ENCODE data around the gene VILL.
A peak's percentile ranks its signal among the peaks of the same experiment; 100 is the strongest.
"Not testable (repeated sequence)": the region's sequence is repeated elsewhere in the genome, so short reads cannot be mapped to it uniquely, and the experiment has no call there.

VILL gene

DNA sequence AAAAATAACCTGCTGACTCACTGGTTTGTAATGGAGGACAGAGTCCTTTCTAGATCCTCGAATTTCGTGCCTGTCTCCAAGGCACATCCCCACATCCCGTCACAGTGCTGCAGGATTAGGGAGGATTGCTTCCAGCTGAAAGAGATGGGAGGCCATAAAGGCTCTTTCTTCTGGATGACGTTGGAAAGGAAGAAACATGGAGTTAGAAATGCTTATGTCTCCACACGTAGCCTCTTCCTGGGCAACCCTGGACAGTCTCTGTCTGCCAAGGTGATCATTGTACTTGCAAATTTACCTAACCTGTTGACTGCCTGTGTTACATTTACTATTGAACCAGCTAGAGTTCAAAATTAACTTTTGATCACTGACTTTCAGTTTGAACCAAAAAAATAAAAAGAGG, 27.6 kb upstream of the VILL start:
- no peak for DNase-seq (ENCODE audit: low read depth in 1 of 2, low spot score in 1 of 2)

DNA sequence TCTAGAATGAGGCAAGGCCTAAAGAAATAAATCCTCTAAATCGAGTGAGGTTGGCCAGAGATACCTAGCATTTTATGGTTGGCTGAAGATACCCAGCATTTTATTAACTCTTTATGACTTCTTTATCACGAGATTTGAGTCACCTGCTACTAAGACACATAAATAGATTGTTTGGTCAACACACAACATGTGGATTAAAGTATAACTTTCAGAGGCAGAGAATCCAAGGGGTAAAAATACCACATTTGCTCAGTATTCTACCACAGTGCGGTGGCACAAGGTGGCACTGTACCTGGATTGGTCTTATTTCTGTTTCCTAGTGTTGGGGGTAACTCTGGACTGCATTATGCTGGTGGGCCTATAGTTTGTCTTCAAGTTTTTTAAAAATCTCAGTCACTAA, 27.0 kb upstream of the VILL start:
- DNase-seq (ENCODE audit: low read depth in 1 of 2, low spot score in 1 of 2): no peak

DNA sequence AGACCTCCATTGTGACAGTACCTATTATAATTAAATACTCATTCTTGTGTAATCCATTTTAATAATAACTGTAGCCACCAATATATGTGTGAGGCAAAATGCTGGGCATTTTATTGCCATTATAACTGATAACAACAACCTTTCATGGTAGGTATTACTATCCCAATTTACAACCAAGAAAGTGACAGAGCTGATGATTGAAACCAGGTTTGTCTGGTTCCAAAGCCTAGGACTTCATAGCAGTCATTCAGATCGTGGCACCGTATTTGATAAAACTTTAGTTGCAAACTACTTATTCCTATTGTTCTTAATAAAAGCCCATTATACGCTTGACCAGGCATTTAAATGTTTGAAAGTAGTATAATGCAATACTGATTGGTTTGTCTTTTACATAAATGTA, 26.4 kb upstream of the VILL start:
- DNase-seq (ENCODE audit: low read depth in 1 of 2, low spot score in 1 of 2): no peak

DNA sequence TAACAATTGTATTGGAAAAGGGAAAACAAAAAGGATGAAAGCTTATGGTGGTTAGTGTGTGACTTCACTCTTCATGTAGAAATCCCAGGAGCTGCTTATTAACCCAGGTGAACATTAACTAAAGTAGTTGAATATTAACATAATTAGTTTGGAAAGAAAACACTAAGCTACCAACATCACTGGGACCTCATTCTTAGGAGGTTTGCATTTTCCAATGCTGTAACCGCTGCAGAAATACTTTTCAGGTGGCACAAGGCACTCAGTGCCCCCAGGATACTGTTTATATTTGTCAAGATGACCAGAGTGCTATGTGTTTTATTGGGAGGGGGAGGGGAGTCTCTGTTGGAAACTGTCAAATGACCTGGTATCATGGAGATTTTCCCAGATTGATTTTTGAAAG, 25.9 kb upstream of the VILL start:
- no peak for DNase-seq (ENCODE audit: low read depth in 1 of 2, low spot score in 1 of 2)

DNA sequence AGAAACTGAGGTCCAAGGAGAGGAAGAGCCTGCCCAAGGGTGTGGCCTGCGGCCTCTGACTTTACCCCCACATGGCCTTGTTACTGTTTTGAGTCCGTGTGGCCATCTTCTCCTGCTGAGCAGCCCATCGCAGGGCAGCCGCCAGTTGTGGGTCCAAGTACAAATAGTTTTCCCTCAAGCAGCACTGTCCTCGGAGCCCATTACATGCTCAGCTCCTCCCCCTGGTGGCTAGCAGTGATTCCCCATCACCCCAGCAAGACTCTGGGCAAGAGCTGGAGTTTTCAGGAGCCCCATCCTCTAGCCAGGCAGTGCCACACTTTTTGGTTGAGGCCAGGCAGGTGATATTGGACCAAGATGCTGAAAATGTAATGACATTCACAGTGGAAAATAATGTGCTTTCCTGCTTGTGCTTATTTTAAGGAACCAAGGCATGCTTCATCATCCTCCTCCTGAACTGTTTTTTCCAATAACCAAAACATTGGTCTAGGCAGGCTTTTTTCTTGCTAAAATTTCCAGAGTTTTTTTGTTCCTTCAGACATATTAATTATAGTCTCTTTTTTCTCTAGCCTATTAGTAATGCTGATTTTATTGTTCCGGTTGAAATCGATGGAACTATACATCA, 23.2 kb upstream of the VILL start:
- peak; percentile 27 to 35 for DNase-seq (ENCODE audit: low read depth in 1 of 2, low spot score in 1 of 2)

DNA sequence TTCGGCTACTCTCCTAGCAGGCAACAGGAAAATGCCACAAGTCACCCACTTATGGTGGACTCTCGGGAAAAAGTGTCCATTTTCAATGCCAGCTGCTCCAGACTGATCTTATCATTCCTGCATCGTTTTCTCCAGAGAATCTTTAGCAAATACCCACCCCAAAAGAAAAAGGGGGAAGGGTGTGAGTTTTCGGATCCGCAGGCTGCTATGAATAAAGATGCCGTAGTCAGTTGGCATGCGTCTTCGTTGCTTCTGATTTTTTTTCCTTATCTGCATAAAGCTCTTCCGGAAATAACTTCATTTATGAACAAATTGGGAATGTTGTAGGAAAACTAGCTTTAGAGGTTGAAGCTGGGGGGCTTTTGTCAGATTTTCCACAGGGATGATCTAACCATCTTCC, 22.4 kb upstream of the VILL start:
- no peak for DNase-seq (ENCODE audit: low read depth in 1 of 2, low spot score in 1 of 2)

DNA sequence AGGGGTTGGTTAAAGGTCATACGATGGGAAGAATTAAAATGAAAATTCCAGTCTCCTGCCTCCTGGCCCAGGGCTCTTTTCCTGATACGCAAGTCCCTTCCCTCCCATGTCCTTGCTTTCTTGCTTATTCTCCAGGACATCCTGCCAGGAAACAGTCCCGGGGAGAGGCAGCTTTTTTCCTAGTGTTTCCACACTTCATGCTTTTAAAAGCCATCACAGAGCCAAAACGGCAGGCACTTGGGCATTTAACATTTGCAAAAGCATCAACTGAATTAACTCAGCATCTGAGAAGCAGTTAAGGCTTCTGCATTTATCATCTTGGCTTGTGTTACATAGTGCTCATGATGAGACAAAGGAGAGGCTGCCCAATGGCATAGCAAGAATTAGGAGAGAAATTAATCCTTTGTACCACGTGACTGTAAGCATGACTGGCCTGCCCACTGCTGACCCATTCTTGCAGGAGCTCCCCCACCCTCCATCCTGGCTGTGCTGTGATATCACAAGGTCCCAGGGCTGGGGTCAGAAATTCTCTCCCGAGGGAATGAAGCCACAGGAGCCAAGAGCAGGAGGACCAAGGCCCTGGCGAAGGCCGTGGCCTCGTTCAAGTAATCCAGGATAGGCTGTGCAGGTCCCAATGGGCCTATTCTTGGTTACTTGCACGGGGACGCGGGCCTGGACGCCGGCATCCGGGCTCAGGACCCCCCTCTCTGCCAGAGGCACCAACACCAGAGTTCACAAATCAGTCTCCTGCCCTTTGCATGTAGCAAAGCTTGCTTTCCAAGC, 21.6 kb upstream of the VILL start:
- DNase-seq (ENCODE audit: low read depth in 1 of 2, low spot score in 1 of 2): no peak

DNA sequence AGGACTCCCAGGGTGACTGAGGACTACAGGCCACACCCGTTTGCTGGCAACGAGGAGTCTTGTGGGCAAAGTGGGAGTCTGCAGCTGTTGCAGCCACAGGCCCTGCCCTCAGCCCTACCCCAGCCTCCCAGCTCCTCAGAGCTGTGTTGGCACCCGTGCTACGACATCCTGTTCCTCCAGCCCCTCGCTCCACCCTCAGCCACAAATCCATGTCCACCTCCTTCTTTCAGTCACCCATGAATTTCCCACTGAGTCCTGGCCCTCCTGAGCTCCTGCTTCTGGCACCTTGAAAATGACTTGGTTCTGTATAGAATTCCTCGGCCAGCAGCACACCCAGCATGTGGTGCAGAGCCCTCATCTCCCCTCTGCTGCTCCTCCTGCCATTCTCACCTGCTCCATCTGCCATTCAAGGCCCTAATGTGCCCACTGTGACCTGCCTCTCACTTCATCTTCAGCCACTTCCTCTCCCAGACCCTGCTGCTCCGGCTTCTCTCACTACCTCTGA, 20.9 kb upstream of the VILL start:
- no peak for DNase-seq (ENCODE audit: low read depth in 1 of 2, low spot score in 1 of 2)

DNA sequence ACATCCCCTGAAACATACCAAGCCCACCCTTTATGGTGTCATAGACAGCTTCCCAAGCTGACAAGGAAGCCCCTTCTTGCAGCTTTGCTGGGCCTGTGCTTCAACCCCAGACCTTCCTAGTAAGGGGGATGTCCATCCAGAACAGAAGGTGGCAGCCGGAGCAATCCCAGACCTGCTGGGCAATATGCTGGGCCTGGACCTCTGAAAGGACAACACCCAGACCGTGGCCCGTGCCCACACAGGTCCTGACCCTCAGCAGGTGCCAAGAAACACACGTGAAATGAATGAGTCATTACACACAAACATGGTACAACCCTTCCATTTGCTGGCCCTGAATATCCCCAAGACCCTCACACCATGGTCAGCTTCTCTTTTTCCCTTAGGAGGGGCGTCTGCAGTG, 19.8 kb upstream of the VILL start:
- DNase-seq (ENCODE audit: low read depth in 1 of 2, low spot score in 1 of 2): no peak

DNA sequence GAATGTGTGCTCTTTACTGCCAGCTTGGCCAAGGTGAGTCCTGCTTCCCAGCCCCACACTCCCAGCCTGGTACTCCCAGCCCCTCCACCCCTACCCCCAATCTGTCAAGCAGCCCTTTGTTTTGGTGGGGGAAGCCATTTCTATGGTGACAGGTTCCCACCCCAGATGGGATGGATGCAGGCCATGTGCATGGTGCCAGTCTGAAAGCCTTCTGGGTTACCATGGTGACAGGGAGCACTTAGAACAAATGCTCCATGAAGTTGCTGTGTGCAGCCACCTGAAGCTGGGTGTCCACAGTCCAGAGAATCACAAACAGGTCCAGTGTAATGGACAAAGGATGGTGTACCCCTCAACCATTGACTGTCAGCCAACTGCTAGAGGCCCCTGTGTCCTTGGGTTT, 19.1 kb upstream of the VILL start:
- no peak for DNase-seq (ENCODE audit: low read depth in 1 of 2, low spot score in 1 of 2)

DNA sequence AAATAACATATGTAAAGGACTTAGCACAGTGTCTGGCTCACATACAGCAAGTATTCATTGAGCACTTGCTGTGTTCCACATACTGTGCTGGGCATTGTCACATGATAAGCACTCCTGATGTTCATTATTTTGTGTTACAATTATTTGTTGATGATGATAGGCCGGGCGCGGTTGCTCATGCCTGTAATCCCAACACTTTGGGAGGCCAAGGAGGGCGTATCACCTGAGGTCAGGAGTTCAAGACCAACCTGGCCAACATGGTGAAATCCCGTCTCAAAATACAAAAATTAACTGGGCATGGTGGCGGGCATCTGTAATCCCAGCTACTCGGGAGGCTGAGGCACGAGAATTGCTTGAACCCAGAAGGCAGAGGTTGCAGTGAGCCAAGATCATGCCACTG, 18.5 kb upstream of the VILL start:
- not testable (repeated sequence) for DNase-seq (ENCODE audit: low read depth in 1 of 2, low spot score in 1 of 2)

DNA sequence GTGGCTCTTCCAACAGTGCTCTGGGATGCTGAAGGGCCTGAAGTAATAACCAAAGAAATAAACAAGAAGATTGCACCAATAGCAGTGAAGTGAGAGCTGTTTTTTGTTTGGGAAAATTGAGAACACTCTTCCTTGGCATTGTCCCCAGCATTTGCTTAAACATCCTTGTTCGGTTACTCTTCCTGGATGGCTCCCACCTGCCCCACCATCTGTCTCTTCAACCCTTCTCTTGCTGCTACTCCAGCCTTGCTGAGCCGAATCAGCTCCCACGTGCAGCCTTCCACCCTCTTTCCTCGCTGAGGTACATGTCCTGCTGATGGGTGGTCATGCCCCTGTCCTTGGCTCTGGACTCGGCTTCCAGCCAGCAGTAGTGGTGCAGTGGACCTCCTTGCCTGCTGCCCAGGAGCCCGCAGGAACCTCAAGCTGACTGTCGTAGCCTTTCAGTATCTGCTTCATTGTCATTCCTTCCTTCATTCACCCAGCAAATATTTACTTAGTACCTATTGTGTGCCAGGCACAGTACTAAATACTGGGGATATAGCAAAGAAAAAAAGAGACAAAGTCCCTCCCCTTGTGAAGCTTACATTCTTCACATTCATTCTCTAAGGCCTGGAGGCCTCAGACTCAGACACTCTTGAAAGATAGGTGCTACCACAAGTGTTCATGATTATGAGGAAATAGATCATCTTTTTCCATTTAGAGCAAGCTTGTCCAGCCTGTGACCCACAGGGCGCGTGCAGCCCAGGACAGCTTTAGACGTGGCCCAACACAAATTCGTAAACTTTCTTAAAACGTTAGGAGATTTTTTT, 17.1 kb upstream of the VILL start:
- DNase-seq (ENCODE audit: low read depth in 1 of 2, low spot score in 1 of 2): no peak

DNA sequence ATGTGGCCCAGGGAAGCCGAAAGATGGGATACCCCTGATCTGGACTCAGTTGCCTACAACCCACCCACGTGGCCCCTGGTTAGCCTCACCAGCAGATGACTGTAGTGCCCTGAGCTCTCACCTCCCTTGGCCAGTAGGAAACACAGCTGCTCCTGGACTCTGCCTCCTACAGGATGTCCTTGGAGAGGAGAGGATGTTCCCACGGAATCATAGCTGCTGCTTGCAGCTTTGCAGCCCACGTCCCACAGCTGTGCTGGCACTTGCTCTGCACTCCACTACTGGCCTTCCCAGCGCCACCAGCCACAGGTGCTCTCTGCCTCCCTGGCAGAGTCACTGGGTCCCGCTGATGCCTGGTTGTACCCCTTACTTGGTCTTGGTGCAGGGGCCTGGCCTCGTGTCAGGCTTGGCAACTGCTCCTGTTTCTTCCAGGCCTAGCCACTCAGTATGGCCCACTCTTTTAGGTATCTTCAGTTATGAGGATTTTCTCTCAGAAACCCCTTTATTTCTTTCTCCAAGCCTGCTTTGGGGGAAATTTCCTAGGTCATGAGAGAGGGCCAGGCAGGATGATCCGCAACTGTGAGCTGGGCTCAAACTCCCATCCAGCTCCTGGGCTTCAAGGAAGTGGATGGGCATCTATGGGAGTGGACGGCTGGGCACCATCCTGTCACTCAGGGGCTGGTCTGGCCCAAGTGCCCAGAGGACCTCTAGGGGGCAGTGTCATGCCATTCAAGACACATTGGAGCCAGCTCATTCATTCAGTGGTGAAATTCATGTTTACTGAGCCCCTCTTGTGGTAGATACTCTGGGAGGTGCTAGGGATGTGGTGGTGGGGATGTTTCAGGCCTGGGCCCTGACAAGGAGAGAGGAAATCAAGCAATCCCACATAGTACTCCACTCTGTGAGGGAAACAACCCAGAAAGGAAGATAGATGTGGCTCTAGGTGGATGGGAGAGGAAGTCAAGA, 16.2 kb upstream of the VILL start:
- peak; percentile 36 to 45 for DNase-seq (ENCODE audit: low read depth in 1 of 2, low spot score in 1 of 2)

DNA sequence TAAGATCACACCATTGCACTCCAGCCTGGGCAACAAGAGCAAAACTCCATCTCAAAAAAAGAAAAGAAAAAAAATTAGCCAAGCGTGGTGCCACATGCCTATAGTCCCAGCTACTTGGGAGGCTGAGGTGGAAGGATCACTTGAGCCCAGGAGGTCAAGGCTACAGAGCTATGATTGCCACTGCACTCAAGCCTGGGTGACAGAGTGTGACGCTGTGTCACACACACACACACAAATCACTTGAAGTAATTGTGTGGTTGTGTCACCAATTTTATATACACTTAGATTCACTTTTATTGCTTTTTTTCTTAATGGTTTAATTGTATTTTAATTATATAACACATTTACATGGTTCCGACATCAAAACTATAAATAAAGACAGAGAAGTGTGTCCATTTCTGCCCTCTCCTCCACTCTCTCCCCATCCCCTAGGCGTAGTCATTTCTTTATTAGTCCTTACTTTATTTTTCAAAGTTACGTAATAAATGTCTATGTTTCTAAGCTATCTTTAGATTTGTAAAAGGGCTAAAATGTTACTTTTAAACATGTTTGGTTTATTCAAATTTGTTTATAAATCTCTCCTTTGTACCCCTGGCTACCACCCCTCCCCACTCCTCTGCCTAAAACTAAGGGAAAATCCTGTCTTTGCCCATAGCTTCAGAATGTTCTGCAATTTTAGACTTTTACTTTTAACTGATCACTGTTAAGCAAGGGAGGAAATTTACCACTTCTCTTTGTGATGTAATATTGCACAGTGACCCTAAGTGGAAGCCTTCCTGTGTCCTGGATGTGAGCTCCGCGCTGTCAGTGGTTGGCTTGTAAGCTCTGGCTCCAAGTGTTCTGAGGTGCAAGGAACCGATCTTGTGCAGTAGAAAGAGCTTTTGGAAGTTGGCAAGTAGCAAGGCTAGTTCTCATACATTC, 10.8 kb upstream of the VILL start:
- no peak for DNase-seq (ENCODE audit: low read depth in 1 of 2, low spot score in 1 of 2)

DNA sequence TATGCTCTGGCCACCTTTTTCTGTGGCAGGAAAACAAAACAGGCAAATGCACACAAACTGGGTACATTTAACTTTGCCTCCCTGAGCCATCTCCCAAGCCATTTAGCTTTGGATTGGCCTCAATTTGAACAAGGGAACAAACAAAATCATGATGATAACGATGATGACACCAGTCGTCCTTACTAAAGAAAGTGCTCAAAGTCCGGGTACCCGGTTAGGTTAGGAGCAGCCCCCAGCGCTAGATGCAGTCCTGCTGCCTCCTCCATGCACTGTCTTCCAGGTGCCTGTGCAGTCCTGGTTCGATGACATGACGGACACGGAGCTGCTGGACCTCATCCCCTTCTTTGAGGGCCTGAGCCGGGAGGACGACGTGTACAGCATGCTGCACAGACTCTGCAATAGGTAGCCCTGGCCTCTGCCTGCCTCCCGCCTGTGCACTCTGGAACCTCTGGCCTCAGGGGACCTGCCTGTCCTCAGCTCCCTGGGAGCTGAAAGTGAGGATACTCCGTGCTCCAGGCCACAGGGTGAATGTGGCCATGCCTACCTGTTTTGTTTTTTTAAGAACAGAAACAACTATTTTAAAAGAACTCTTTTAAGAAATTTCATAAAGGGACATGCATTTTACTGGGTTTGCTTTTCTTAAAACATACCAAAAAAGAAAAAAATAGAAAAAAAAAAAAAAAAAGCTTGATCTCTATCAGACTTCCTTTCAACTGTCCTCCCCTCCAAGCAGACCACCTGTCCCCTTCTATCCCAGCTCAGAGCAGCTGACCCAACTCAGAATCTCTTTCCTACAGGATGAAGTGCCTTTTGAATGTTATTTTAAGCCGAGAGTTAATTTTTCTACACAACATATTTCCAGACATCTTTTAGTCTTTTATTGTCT, 9.9 kb upstream of the VILL start:
- DNase-seq (ENCODE audit: low read depth in 1 of 2, low spot score in 1 of 2): no peak

DNA sequence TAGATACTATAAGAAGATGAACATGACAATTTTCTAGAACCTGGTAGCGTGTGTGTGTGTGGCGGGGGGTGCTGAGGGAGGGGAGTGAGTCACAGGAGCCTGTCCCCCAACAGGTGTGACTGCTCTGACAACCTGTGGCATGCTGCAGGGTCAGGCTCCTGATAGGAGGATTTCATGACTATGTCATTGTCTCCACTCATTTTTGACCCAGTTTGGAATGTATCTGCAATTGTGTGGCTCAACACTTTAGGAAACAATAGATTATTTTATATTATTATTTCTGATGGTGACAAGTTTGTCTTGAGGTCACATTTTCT, 9.3 kb upstream of the VILL start:
- DNase-seq (ENCODE audit: low read depth in 1 of 2, low spot score in 1 of 2): no peak

DNA sequence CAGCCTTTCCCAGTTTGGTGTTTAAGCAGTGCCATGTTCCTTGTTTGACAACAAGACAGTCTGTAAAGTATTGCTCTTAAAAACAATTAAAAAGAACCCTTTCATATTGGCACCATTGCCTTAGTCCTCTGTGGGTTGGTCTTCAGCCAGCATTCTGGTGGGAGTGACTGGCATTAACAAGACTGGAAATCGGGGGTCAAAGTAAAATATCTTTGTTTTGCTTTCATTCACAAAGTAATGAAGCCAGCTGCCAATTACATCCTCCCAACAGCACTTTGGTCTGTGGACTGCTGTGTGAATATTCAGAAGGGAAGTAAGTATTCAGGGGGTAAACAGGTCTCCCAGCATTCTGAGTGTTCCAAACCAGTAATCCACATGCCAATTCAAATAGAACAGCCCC, 8.3 kb upstream of the VILL start:
- no peak for DNase-seq (ENCODE audit: low read depth in 1 of 2, low spot score in 1 of 2)

DNA sequence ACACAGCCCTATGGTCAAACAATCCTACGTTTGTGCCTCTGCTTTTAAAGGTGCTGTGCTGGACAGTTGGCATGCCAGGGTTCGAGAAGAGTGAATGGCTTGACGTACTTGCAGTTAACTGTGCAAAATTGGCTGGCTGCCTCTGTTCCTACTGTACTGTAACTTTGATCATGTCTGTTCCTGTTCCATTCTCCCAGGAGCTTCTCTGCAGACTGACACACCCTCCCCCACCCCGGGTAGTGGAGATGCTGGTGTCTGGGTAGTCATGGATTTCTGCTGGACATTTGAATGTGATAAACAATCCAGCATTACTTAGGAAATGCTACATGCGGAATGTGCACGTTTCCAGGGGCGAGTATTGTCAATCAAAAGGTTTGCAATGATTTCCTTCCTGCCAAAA, 6.5 kb upstream of the VILL start:
- DNase-seq (ENCODE audit: low read depth in 1 of 2, low spot score in 1 of 2): no peak

DNA sequence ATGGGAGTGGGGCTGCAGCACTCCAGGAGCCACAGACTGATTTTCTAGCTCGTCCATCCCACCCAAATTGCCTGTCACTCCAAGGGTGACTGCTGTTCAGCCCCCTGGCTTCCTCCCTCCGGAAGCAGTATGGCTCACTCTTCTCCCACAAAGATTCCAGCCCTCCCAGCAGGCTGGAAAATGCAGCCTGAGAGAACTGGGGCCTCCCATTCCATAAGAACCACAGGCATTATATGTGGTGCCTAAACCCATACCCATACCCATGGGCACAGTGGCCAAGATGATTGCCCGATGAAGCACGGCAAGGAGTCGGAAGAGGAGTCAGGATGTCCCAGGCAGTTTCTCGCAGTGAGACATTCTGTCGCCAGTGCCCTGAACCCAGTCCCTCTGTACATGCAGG, 6.0 kb upstream of the VILL start:
- no peak for DNase-seq (ENCODE audit: low read depth in 1 of 2, low spot score in 1 of 2)
